H1 (cell line): ENCODE results near the gene SMIM7.

Experiments
- HDAC2 ChIP-seq, 2 experiments: fragments of 300-600 bp in 1 of 2; sonication (generic) in 1 of 2; IDR thresholded peaks; 2 replicates each; pipeline ENCODE4 v1.6.1; 2011 to 2012; ENCODE audit warnings: low read depth in 2 of 2, low read length in 2 of 2, mild to moderate bottlenecking in 2 of 2, moderate library complexity in 2 of 2, borderline replicate concordance in 1 of 2, inconsistent platforms in 1 of 2
- RAD21 ChIP-seq, 2 experiments: IDR thresholded peaks in 1 of 2; conservative IDR thresholded peaks in 1 of 2; 2 replicates each; pipeline ENCODE4 v1.6.1; 2011; ENCODE audit warnings: low read depth in 2 of 2, low read length in 2 of 2, improper control_type of control experiment in 1 of 2, inconsistent platforms in 1 of 2, mild to moderate bottlenecking in 1 of 2, moderate library complexity in 1 of 2

DNA sequence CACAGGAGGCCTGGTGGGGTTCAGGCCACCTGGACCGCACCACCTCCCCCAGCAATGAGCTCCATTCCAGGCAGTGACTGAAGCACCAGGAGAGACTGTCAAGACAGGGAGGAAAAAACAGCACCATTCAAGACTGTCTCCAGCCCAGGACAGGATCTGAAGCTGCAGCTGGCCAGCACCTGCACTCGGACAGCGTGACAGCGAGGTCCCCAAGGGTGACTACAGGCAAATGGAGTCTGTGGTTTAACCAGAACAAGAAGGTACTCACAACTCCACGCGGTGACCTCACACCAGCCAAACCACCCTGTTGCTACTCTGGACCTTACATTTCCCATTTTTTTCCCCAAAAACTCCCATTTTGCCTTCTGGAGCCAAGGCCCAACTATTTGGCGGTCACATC is 41.7 kb downstream of the SMIM7 start:
- no peak for TF ChIP-seq HDAC2 (IDR thresholded peaks at IDR 0.05; ENCODE audit: borderline replicate concordance in 1 of 2, low read depth in 2 of 2, low read length in 2 of 2)
- no peak for TF ChIP-seq RAD21 (IDR thresholded peaks at IDR 0.05 in 1 of 2, conservative IDR thresholded peaks at IDR 0.05 in 1 of 2; ENCODE audit: low read depth in 2 of 2, low read length in 2 of 2)
